Measurements from ENCODE around the gene RNU1-3.
A peak's percentile ranks its signal among the peaks of the same experiment; 100 is the strongest.
"Not testable (repeated sequence)": the region's sequence is repeated elsewhere in the genome, so short reads cannot be mapped to it uniquely, and the experiment has no call there.

Gene RNU1-3

GRCh38 chr1:16651560-16651959, 15.2 kb downstream of the RNU1-3 start:
- DNase-seq: not testable (repeated sequence)

- DNase-seq: not testable (repeated sequence)
Observed at GRCh38 chr1:16649960-16650359, 16.8 kb downstream of the RNU1-3 start.

GRCh38 chr1:16649390-16649789, 17.4 kb downstream of the RNU1-3 start:
- DNase-seq: not testable (repeated sequence)

GRCh38 chr1:16648756-16649155, 18.0 kb downstream of the RNU1-3 start:
- DNase-seq: not testable (repeated sequence)

- not testable (repeated sequence) for DNase-seq
Observed at GRCh38 chr1:16648250-16648649, 18.5 kb downstream of the RNU1-3 start.

- not testable (repeated sequence) for DNase-seq
Observed at GRCh38 chr1:16647179-16648176, 19.3 kb downstream of the RNU1-3 start.

GRCh38 chr1:16646716-16647115, 20.0 kb downstream of the RNU1-3 start:
- not testable (repeated sequence) for DNase-seq

- DNase-seq: not testable (repeated sequence)
Observed at GRCh38 chr1:16646061-16646664, 20.6 kb downstream of the RNU1-3 start.

- DNase-seq: not testable (repeated sequence)
Observed at GRCh38 chr1:16645271-16646060, 21.3 kb downstream of the RNU1-3 start.

- peak; percentile 99 for DNase-seq
Observed at GRCh38 chr1:16644482-16645270, 22.1 kb downstream of the RNU1-3 start.

GRCh38 chr1:16644193-16644481, 22.6 kb downstream of the RNU1-3 start:
- no peak for DNase-seq

- DNase-seq: not testable (repeated sequence)
Observed at GRCh38 chr1:16643476-16644192, 23.1 kb downstream of the RNU1-3 start.

GRCh38 chr1:16643001-16643411, 23.7 kb downstream of the RNU1-3 start:
- DNase-seq: not testable (repeated sequence)

- DNase-seq: not testable (repeated sequence)
Observed at GRCh38 chr1:16642025-16642966, 24.5 kb downstream of the RNU1-3 start.

- not testable (repeated sequence) for DNase-seq
Observed at GRCh38 chr1:16641159-16641975, 25.4 kb downstream of the RNU1-3 start.

- not testable (repeated sequence) for DNase-seq
Observed at GRCh38 chr1:16639091-16640031, 27.4 kb downstream of the RNU1-3 start.

- DNase-seq: not testable (repeated sequence)
Observed at GRCh38 chr1:16637941-16638778, 28.6 kb downstream of the RNU1-3 start.
